H9 (cell line): Measurements from ENCODE around the gene PROX1. TPM values are rescaled to one million over a fixed set of nuclear protein-coding genes. Genes with fewer than 3 reads are reported as not detected.

ENCODE experiments used
- DNase-seq: peaks from one replicate; pipeline ENCODE4 v3.0.0-alpha.2; 2017
- H2AFZ ChIP-seq: one replicate; pipeline ENCODE4 v1.6.1; 2013; ENCODE audit warnings: mild to moderate bottlenecking, low read length, control low read depth, moderate library complexity
- H2AK5ac ChIP-seq: 2 replicates; pipeline ENCODE4 v1.6.1; 2013; ENCODE audit warnings: low read length, control low read depth, mixed read lengths; ENCODE audit not compliant: insufficient read length
- H2BK120ac ChIP-seq: one replicate; pipeline ENCODE4 v1.6.1; 2013; ENCODE audit warnings: low read depth, mild to moderate bottlenecking, low read length, control low read depth, inconsistent platforms; ENCODE audit not compliant: poor library complexity, severe bottlenecking
- H2BK12ac ChIP-seq: 2 replicates; pipeline ENCODE4 v1.6.1; 2013; ENCODE audit warnings: low read length, control low read depth, mixed read lengths, low read depth; ENCODE audit not compliant: insufficient read length
- H2BK15ac ChIP-seq: 2 replicates; pipeline ENCODE4 v1.6.1; 2013; ENCODE audit warnings: low read depth, low read length, control low read depth
- H2BK20ac ChIP-seq: one replicate; pipeline ENCODE4 v1.6.1; 2013; ENCODE audit warnings: low read depth, mild to moderate bottlenecking, low read length, control low read depth, inconsistent platforms; ENCODE audit not compliant: poor library complexity, severe bottlenecking
- H2BK5ac ChIP-seq: 2 replicates; pipeline ENCODE4 v1.6.1; 2013; ENCODE audit warnings: low read length, control low read depth, mixed read lengths; ENCODE audit not compliant: insufficient read length
- H3K14ac ChIP-seq: 2 replicates; pipeline ENCODE4 v1.6.1; 2013; ENCODE audit warnings: low read length, control low read depth; ENCODE audit not compliant: insufficient read depth
- H3K18ac ChIP-seq: 2 replicates; pipeline ENCODE4 v1.6.1; 2013; ENCODE audit warnings: low read depth, mild to moderate bottlenecking, mixed read lengths, low read length, control low read depth; ENCODE audit not compliant: insufficient read length
- H3K23ac ChIP-seq: 2 replicates; pipeline ENCODE4 v1.6.1; 2013; ENCODE audit warnings: low read length, control low read depth, mixed read lengths, low read depth; ENCODE audit not compliant: insufficient read length
- H3K23me2 ChIP-seq: 2 replicates; pipeline ENCODE4 v1.6.1; 2013; ENCODE audit warnings: low read depth, mild to moderate bottlenecking, mixed read lengths, low read length, control low read depth; ENCODE audit not compliant: insufficient read length, poor library complexity, severe bottlenecking
- H3K27ac ChIP-seq: 2 replicates; pipeline ENCODE4 v1.5.1; 2013; ENCODE audit warnings: low read length, control low read depth, mixed read lengths, low read depth; ENCODE audit not compliant: insufficient read length
- H3K27me3 ChIP-seq: 2 replicates; pipeline ENCODE4 v1.6.1; 2013; ENCODE audit warnings: low read length, control low read depth, inconsistent platforms; ENCODE audit not compliant: insufficient read depth
- H3K4ac ChIP-seq: 2 replicates; pipeline ENCODE4 v1.6.1; 2013; ENCODE audit warnings: low read depth, mild to moderate bottlenecking, control low read depth, inconsistent platforms, low read length, moderate library complexity
- H3K4me1 ChIP-seq: 2 replicates; pipeline ENCODE4 v1.6.1; 2013; ENCODE audit warnings: low read length, control low read depth, inconsistent platforms; ENCODE audit not compliant: insufficient read depth
- H3K4me2 ChIP-seq: 2 replicates; pipeline ENCODE4 v1.6.1; 2013; ENCODE audit warnings: low read length, control low read depth, mixed read lengths; ENCODE audit not compliant: insufficient read length, insufficient read depth
- H3K56ac ChIP-seq: 2 replicates; pipeline ENCODE4 v1.6.1; 2013; ENCODE audit warnings: low read depth, mild to moderate bottlenecking, mixed read lengths, low read length, control low read depth; ENCODE audit not compliant: insufficient read length
- H3K79me1 ChIP-seq: 2 replicates; pipeline ENCODE4 v1.6.1; 2013; ENCODE audit warnings: low read depth, mild to moderate bottlenecking, moderate library complexity, low read length, control low read depth, inconsistent platforms; ENCODE audit not compliant: insufficient read depth, poor library complexity, severe bottlenecking
- H3K79me2 ChIP-seq: 2 replicates; pipeline ENCODE4 v1.6.1; 2013; ENCODE audit warnings: low read length, control low read depth, inconsistent platforms; ENCODE audit not compliant: insufficient read depth
- H3K9ac ChIP-seq: 2 replicates; pipeline ENCODE4 v1.6.1; 2013; ENCODE audit warnings: low read length, control low read depth, mixed read lengths; ENCODE audit not compliant: insufficient read length; ENCODE audit errors: extremely low read depth
- H3K9me3 ChIP-seq: one replicate; pipeline ENCODE4 v1.6.1; 2013; ENCODE audit warnings: low read depth, low read length, inconsistent platforms; ENCODE audit not compliant: control insufficient read depth
- H3T11ph ChIP-seq: one replicate; pipeline ENCODE4 v1.6.1; 2013; ENCODE audit warnings: mild to moderate bottlenecking, low read length, control low read depth, inconsistent platforms
- H4K20me1 ChIP-seq: one replicate; pipeline ENCODE4 v1.6.1; 2013; ENCODE audit not compliant: control insufficient read depth, insufficient read length, insufficient read depth
- H4K5ac ChIP-seq: 2 replicates; pipeline ENCODE4 v1.6.1; 2013; ENCODE audit warnings: low read depth, mild to moderate bottlenecking, mixed read lengths, low read length, control low read depth; ENCODE audit not compliant: insufficient read length
- H4K8ac ChIP-seq: replicated peaks from 2 replicates; pipeline ENCODE4 v1.6.1; 2013; ENCODE audit warnings: low read length, control low read depth, mixed read lengths, low read depth; ENCODE audit not compliant: insufficient read length
- H4K91ac ChIP-seq: 2 replicates; pipeline ENCODE4 v1.6.1; 2013; ENCODE audit warnings: low read depth, mild to moderate bottlenecking, moderate library complexity, mixed read lengths, low read length, control low read depth; ENCODE audit not compliant: insufficient read length
- H3K27ac Mint-ChIP-seq, 3 experiments: 2 replicates in 2 of 3; 3 replicates in 1 of 3; pipeline ENCODE4 v1.8.0; 2020 to 2021; ENCODE audit warnings: mixed read lengths in 3 of 3, mild to moderate bottlenecking in 1 of 3, moderate library complexity in 1 of 3
- H3K27me3 Mint-ChIP-seq: 2 replicates; pipeline ENCODE4 v1.8.0; 2021; ENCODE audit warnings: low read depth, mild to moderate bottlenecking, moderate library complexity, mixed read lengths
- H3K36me3 Mint-ChIP-seq, 3 experiments: 2 replicates in 2 of 3; 3 replicates in 1 of 3; pipeline ENCODE4 v1.8.0; 2020 to 2021; ENCODE audit warnings: low read depth in 3 of 3, mixed read lengths in 3 of 3; ENCODE audit not compliant: insufficient read depth in 1 of 3
- H3K4me1 Mint-ChIP-seq, 2 experiments: 2 replicates each; pipeline ENCODE4 v1.8.0; 2020; ENCODE audit warnings: mixed read lengths in 2 of 2
- H3K4me3 Mint-ChIP-seq, 2 experiments: 2 replicates in 1 of 2; 3 replicates in 1 of 2; pipeline ENCODE4 v1.8.0; 2020 to 2021; ENCODE audit warnings: mild to moderate bottlenecking in 2 of 2, mixed read lengths in 2 of 2, moderate library complexity in 1 of 2
- H3K9me3 Mint-ChIP-seq, 2 experiments: 2 replicates in 1 of 2; 3 replicates in 1 of 2; pipeline ENCODE4 v1.8.0; 2020; ENCODE audit warnings: mild to moderate bottlenecking in 2 of 2, mixed read lengths in 2 of 2, moderate library complexity in 1 of 2
- WGBS: extraction: QIAGEN DNeasy Blood & Tissue Kit; methylation state at CpG from one replicate; pipeline ENCODE4 v1.1.7; 2013; ENCODE audit warnings: missing lambda C conversion rate, low lambda C conversion rate, mixed read lengths; ENCODE audit not compliant: insufficient read length; ENCODE audit errors: extremely low coverage; 5-methylcytosine and 5-hydroxymethylcytosine counted together
- total RNA-seq: library from RNA; stranded (reverse); gene quantifications from 2 replicates; pipeline ENCODE4 v1.2.1, GENCODE V29; 2021
- TF ChIP-seq, protein P1 (sequence below): fragments of 200-600 bp; sonication (generic); conservative IDR thresholded peaks from 3 replicates; pipeline ENCODE4 v1.8.0; 2021; ENCODE audit warnings: antibody characterized with exemption, mild to moderate bottlenecking

PROX1 gene
- total RNA-seq, 1 experiment from 2014 or later, result 0.72 TPM

DNA sequence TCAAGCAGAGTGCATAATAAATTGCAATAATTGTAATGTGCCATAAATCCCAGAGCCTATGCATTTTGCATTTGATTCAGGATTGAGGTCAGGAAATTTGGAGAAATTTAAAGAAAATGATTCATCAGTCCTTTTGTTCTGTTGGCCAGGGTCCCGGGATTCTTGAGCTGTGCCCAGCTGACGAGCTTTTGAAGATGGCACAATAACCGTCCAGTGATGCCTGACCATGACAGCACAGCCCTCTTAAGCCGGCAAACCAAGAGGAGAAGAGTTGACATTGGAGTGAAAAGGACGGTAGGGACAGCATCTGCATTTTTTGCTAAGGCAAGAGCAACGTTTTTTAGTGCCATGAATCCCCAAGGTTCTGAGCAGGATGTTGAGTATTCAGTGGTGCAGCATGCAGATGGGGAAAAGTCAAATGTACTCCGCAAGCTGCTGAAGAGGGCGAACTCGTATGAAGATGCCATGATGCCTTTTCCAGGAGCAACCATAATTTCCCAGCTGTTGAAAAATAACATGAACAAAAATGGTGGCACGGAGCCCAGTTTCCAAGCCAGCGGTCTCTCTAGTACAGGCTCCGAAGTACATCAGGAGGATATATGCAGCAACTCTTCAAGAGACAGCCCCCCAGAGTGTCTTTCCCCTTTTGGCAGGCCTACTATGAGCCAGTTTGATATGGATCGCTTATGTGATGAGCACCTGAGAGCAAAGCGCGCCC is 8.7 kb downstream of the PROX1 start:
- Histone ChIP-seq H3K4ac (no peak overlapping the region), H3K4me1 (no peaks in the 10 kb centered on the region), H2AK5ac (no peak overlapping the region), H3K9ac (no peak overlapping the region), H3K27ac (no peak overlapping the region), H2BK5ac (no peak overlapping the region), H2BK12ac (no peak overlapping the region), H3K9me3 (no peaks in the 10 kb centered on the region), H2BK15ac (no peak overlapping the region), H3K23me2 (no peaks in the 10 kb centered on the region), H4K91ac (no peak overlapping the region), H4K20me1 (no peaks in the 10 kb centered on the region), H3K27me3 (no peaks in the 10 kb centered on the region), H3K18ac (no peak overlapping the region), H3K14ac (no peak overlapping the region), H4K8ac (no peak overlapping the region), H3K79me2 (no peaks in the 10 kb centered on the region), H2BK120ac (no peak overlapping the region), H3K23ac (no peak overlapping the region), H3K79me1 (no peaks in the 10 kb centered on the region), H2BK20ac (no peak overlapping the region), H3T11ph (no peak overlapping the region), H4K5ac (no peak overlapping the region), H2AFZ (no peak overlapping the region), H3K56ac (no peak overlapping the region), H3K4me2 (no peak overlapping the region)
- H3K4me1 Mint-ChIP-seq, result peaks cover 5 to 6% of the 10 kb centered on the region in 2 experiments; a peak in 2 of 4 replicates
- peaks cover 29% of the 10 kb centered on the region for H3K27me3 Mint-ChIP-seq
- WGBS, result no CpG with 5 or more reads among the region's 15 CpGs
- no peaks in the 10 kb centered on the region; a peak in 2 of 7 replicates for H3K36me3 Mint-ChIP-seq
- TF ChIP-seq, protein P1, sequence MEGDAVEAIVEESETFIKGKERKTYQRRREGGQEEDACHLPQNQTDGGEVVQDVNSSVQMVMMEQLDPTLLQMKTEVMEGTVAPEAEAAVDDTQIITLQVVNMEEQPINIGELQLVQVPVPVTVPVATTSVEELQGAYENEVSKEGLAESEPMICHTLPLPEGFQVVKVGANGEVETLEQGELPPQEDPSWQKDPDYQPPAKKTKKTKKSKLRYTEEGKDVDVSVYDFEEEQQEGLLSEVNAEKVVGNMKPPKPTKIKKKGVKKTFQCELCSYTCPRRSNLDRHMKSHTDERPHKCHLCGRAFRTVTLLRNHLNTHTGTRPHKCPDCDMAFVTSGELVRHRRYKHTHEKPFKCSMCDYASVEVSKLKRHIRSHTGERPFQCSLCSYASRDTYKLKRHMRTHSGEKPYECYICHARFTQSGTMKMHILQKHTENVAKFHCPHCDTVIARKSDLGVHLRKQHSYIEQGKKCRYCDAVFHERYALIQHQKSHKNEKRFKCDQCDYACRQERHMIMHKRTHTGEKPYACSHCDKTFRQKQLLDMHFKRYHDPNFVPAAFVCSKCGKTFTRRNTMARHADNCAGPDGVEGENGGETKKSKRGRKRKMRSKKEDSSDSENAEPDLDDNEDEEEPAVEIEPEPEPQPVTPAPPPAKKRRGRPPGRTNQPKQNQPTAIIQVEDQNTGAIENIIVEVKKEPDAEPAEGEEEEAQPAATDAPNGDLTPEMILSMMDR, result no peak
- no peaks in the 10 kb centered on the region for H3K9me3 Mint-ChIP-seq
- H3K4me3 Mint-ChIP-seq, result no peak overlapping the region
- no peak for DNase-seq
- H3K27ac Mint-ChIP-seq, result no peak overlapping the region; a peak in 1 of 7 replicates
